Dermis blood vessel endothelial cell (primary cell): ENCODE results near the gene PAXIP1. TPM values are rescaled to one million over a fixed set of nuclear protein-coding genes. Genes with fewer than 3 reads are reported as not detected.
"Not testable (repeated sequence)": the region's sequence is repeated elsewhere in the genome, so short reads cannot be mapped to it uniquely, and the experiment has no call there.

Source experiments
- DNase-seq: peaks from one replicate; pipeline ENCODE4 v3.0.0; 2010
- total RNA-seq: library from RNA; depleted of rRNA; stranded (reverse); fragments of >200 nt; gene quantifications from 2 replicates; pipeline ENCODE4 v1.2.3, GENCODE V29; 2014

PAXIP1 gene, protein sequence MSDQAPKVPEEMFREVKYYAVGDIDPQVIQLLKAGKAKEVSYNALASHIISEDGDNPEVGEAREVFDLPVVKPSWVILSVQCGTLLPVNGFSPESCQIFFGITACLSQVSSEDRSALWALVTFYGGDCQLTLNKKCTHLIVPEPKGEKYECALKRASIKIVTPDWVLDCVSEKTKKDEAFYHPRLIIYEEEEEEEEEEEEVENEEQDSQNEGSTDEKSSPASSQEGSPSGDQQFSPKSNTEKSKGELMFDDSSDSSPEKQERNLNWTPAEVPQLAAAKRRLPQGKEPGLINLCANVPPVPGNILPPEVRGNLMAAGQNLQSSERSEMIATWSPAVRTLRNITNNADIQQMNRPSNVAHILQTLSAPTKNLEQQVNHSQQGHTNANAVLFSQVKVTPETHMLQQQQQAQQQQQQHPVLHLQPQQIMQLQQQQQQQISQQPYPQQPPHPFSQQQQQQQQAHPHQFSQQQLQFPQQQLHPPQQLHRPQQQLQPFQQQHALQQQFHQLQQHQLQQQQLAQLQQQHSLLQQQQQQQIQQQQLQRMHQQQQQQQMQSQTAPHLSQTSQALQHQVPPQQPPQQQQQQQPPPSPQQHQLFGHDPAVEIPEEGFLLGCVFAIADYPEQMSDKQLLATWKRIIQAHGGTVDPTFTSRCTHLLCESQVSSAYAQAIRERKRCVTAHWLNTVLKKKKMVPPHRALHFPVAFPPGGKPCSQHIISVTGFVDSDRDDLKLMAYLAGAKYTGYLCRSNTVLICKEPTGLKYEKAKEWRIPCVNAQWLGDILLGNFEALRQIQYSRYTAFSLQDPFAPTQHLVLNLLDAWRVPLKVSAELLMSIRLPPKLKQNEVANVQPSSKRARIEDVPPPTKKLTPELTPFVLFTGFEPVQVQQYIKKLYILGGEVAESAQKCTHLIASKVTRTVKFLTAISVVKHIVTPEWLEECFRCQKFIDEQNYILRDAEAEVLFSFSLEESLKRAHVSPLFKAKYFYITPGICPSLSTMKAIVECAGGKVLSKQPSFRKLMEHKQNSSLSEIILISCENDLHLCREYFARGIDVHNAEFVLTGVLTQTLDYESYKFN
- 7.1 and 10.1 TPM in 2 replicates for total RNA-seq

DNA sequence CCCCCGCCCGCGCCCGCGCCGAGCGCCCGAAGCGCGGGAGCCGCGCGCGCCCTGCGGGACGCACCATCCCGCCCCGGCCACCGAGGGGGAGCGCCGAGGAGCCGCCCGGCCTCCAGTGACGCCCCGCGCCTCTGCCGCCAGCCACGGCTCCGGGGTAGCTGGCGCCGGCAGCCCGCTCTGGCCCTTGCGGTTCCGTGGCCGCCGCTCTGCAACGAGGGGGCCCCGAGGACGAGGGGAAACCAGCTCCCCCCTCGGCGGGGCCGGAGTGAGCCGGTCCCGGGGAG lies at the start of gene PAXIP1:
TSS of gene PAXIP1 (minus strand) at position 33 of the 284 bp plus-strand sequence. CDS start 195 bp downstream, outside the sequence.
- peak; percentile 61 for DNase-seq

DNA sequence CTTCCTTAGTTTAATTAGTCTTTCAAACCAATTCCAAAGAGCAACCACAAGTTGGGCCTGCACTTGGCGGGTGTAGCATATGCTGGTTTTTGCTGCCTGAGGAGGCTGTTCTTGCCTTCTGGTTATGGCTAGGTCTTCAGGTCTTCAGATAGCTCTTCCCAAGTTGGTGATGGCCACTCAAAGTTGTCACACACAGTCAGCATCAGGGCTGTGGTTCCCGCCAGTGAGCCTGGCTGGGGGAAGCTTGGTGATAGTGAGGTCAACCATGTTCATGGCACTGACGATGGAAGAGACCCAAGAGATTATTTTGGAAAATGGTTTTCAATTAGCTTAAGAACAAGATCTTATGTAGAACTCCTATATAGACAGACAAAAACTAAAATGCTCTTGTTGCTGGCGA lies 48.4 kb upstream of the PAXIP1 start:
- DNase-seq, result no peak

DNA sequence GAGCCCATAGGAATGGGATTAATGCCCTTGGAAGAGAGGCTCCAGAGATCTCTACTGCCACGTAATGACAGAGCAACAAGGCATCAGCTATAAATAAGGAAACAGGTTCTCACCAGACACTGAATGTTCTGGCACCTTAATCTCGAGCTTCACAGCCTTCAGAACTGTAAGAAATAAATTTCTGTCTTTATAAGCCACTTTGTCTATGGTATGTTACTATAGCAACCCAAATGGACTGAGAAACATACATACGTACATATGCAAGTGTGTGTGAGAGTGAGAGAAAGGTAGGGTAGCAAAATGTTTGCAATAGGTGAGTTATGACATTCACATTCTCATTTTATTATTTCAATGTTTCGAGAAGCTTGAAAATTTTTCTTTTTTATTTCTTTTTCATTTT lies 45.1 kb upstream of the PAXIP1 start:
- DNase-seq, result no peak

DNA sequence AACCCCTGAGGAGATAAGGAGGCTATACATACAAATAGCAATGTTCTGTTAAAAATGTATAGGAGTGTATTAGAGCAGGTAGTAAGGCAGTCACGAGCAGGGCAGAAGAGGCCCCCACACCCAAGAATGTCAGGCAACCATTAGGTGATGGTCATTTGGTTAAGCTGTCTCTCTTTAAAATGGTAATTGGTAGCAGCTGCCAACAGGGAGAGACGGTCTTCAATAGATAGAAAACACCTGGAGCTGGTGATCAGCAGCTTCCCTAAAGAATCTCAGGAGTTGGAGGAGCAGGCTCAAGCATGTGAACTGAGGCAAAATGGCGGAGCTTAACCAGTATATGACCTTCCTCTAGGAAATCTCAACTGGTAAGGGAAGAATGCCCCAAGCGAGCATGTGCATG lies 40.8 kb upstream of the PAXIP1 start:
- no peak for DNase-seq

DNA sequence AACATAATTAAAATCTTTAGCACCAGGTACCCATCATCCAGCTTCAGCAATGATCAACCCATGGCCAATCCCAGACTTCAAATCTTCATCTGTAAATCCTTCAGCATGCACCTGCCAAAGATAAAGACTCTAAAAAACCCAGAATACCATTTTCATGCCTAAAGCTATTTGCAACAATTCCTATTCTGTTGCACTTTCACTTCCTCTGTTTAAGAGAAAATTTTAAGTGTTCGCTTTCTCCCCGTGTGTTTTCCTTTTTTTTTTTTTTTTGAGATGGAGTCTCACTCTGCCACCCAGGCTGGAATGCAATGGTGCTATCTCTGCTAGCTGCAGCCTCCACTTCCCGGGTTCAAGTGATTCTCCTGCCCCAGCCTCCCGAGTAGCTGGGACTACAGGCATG lies 35.4 kb upstream of the PAXIP1 start:
- no peak for DNase-seq

DNA sequence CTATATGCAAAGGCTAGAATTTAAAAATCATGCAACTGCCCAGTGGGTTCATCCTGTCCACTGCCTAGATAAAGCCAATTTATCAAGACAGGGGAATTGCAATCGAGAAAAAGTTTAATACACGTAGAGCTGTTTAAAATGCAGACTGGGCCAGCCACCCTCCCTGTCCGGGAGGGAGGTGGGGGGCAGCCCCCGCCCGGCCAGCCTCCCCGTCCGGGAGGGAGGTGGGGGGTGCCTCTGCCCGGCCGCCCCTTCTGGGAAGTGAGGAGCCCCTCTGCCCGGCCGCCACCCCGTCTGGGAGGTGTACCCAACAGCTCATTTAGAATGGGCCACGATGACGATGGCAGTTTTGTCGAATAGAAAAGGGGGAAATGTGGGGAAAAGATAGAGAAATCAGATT lies 31.6 kb upstream of the PAXIP1 start:
- not testable (repeated sequence) for DNase-seq

DNA sequence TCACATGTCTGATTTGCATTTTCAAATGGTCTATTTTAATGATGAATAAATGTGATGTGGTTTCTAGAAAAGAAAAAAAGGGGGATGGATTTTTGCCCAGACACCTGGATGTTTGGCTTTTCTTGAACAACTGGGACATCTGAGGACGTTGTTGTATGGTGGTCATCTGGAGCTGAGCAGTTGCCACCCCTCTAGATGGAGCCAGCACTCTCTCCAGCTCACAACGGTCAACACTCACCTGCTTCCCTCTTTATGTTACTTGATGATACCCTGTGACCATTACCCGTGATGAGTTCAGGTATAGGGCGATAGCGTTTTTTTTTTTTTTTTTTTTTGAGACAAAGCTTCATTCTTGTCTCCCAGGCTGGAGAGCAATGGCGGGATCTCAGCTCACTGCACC lies 30.1 kb upstream of the PAXIP1 start:
- DNase-seq, result no peak

DNA sequence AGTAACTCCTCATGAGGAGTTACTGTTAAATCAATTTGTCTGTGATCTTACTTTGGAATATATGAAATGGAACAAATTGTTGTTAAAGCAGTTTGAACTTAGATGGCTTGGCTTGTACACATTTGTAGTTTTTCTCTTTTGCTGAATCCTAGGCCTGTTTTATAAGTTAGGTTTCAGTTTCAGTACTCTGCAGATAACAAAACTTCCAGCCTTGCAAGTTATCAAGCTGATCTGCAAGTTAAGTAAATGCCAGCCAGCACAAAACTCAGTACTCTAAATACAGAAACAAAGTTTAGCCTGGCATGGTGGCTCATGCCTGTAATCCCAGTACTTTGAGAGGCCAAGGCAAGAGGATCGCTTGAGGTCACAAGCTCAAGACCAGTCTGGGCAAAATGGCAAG lies 25.0 kb upstream of the PAXIP1 start:
- DNase-seq, result no peak

DNA sequence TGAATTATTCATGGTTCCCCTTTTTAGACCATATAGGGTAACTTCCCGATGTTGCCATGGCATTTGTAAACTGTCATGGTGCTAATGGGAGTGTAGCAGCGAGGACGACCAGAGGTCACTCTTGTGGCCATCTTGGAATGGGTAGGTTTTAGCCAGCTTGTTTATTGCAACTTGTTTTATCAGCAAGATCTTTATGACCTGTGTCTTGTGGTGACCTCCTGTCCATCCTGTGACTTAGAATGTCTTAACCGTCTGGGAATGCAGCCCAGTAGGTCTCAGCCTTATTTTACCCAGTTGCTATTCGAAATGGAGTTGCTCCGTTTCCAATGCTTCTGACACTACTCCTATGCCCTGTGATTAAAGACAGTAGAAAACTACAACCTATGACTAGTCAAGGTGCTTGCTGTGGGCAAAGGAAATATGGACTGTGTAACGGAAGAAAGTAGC lies 18.8 kb upstream of the PAXIP1 start:
- no peak for DNase-seq

DNA sequence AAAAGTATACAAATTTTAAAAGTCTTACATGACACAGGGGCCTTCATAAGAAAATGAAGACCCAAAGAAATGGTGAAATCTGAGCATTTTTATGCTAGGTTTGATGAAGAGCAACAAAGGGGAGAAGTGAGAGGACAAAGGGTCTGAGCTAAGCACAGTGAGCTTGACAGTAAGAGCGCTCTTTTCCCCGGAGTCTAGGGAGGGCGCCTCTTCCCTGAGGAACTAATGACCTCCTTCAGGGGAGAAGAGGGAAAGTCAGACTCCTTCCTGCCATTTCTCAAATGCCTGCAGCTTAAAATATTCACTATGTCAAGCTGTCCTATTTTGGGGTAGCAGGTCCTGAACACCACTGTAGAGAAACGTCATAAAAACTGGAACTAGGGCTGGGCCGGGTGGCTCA lies 18.1 kb upstream of the PAXIP1 start:
- DNase-seq, result no peak

DNA sequence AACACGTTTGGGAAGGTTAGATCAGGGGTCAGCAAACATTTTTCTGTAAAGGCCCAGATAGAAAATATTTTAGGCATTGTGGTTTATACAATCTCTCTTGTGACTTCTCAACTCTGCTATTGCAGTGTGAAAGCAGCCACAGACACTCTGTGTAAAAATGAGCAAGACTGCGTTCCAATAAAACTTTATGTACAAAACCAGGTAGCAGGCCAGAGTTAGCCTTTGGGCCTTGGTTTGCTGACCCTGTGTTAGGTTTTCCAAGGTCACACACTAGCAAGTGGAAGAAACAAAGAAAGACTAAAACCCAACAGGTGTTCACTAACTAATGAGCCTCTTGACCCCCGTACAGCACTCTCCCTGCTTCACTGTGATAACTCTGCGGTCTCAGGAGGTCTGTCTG lies 14.9 kb upstream of the PAXIP1 start:
- no peak for DNase-seq

DNA sequence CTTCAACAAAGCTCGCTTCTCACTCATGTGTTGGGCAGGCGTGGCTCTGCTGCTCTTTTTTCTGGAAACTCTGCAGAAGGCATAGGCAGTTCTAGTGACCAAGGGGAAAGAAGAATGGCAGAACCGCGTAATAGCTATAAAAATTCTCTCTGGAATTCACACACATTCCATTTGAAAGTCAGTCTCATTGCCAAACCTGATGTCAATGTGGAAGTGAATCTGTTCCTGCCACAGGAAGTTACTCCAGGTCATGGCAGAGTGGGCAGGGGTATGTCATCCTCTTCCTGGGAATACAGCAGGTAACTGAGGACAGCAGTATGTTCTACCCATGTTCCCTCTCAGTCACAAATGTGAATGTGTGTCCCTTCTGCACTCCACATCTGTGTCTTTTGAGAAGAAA lies 8.2 kb upstream of the PAXIP1 start:
- DNase-seq, result no peak

DNA sequence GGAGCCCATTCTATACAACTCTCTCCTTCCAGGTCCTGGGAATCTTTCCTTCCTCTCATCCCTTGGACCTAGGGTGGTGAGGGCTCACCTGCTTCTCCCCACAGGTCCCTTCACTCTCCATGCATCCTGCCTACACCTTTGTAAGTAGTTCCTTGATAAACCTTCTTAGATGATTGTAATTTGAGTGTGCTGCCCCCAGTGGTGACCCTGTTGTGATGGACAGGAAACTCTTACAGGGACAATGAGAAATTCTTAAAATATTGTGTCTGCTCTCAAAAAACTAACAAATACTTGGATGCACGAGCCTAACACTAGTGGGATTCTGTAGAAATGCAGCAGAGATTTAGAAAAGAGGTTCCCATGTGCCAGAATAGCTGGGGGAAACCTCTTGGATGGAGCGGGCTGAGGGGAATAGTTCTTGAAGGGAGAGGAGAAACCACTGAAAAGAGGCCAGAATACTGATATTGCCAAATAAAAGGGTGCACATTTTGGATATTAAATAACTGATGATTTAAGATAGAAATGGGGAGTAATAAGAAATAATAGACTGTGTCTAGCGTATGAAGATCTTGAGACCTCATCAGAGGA lies 6.7 kb upstream of the PAXIP1 start:
- peak; percentile 40 for DNase-seq

DNA sequence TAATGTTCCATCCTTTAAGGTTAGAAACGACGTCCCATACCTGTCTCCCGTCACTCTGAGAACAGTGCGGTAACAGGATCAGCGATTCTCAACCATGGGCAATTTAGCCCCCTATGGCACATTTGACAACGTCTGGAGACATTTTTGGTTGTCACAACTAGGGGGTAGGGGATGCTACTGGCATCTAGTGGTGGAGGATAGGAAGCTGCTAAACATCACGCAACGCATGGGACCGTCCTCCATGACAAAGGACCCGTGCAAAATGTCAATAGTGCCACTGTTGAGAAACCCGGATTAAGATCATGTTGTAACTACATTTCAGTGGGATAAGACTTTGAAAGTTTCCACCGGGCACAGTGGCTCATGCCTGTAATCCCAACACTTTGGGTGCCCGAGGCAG lies 5.0 kb upstream of the PAXIP1 start:
- peak; percentile 53 for DNase-seq

DNA sequence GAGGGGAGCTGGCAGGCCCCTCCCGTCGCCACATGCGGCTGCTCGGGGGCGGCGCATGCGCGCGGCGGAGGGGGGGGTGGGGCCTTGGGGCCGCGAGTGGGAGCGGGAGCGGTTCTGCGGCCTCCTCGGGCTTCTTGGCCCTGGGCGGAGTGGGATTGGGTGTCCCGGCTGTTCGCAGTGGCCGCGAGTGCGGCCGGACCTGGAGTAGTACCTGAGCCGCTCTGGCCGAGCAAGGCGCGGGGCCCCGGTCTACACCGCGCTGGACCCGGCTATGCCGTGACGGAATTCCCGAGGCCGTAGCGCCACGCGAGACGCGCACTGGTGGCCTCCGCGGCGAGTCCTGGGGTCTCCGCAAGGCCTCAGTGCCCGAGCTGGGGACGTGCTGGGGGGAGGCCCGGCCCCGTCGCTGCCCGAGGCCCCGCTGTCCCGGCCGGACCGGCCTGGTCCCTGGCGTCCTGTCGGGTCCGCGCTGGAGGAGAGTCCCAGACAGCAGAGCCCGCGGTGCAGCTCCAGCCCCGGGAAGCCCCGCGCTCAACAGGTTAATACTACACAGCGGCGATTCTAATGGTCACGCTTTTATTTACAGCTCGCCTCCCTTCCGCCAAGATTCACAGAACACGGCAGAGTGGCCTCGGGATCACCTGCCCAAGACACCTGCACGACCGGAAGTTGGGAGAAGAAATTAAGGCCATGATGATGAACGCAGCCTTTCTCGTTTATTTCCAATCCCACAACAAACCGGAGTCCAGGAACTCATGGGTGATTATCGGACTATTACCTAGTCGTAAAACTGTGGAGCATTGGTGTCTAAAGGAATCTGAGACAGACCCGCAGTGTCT lies 671 bp upstream of the PAXIP1 start:
- DNase-seq, result peak; percentile 83

DNA sequence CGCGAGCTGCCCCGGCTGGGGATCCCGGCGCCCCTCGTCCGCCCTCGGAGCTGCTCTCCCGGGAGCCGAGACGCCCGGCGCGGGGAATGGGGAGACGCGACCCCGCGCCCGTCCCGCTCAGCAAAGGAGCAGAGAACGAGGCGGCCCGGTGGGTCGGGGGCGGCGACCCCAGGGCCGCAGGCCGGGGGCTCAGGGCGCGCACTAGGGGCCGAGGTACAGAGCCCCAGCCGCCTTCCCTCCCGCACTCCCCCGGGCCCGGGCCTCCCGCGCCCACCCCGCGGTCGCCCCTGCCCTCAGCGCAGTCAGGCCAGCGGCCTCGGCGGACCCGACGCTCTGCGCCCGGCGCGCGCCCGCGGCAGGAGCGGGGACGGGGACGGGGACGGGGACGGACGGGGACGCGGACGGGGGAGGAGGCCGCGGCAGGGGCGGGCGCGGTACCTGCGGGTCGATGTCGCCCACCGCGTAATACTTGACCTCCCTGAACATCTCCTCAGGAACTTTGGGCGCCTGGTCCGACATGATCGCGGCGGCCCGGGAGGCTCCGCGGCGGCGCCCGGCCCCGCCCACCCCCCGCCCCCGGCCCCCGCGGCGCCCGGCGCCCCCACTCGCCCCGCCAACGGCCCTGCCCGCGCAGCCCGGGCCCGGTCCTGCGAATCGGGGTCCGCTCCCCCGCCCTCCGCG lies 373 bp downstream of the PAXIP1 start:
- DNase-seq, result peak; percentile 54

DNA sequence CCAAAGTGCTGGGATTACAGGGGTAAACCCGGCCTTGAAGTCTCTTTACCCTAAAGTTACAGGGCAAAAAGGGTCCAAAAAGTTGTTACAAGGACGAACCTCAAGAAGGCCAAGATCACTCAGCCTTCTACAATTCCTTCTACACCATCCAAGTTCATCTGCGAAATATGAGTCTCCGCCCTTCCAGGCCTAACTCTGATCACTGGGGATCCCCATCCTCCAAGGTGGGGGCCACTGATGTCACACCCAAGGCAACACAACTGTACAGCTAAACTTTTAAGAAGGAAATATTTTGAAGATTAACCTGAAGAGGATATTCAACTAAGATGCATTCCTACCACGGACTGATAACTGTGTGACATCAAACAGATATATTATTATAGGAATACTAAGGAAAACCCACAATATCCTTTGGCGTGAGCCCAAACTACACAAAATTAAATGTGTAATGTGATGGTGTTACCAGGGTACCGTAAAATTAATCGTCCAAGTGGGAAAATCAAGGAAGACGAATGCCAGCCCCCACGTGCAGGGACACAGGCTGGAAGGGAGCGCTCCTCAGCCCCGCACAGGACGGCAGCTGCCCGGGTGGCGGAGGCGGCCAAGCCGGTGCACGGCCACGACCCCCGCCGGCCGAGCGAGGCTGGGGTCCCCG lies 1.0 kb downstream of the PAXIP1 start:
- peak; percentile 25 for DNase-seq

DNA sequence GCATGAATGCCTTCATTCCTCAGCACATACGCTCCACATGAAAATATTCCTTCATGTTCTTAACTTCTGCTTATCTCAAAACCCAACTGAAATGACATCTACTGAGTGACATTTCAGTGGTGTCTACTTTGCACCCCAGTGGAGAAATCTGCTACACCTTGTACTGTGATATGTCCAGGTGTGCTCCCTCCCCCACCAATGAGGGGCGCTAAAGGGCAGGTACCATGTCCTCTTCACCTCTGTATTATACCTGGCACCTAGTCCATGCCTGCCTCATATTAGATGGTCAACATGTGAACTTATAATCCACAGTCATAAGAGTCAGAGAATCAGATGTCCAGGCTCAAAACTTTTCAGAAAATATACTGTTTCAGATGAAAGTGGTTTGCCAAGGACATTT lies 2.1 kb downstream of the PAXIP1 start:
- no peak for DNase-seq

DNA sequence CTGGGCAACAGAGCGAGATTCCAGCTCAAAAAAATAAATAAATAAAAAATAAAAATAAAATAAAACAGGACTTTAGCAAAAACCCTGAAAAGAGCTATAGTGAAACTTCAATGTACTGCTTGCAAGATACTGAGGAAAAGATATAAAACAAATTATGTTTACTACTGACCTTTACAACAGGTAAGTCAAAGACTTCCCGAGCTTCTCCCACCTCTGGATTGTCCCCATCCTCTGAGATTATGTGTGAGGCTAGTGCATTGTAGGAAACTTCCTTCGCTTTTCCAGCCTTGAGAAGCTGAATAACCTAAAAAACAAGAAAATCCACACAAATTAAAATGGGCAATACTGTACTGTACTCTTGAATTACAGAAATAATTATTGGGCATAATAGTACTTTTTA lies 4.4 kb downstream of the PAXIP1 start:
- no peak for DNase-seq

DNA sequence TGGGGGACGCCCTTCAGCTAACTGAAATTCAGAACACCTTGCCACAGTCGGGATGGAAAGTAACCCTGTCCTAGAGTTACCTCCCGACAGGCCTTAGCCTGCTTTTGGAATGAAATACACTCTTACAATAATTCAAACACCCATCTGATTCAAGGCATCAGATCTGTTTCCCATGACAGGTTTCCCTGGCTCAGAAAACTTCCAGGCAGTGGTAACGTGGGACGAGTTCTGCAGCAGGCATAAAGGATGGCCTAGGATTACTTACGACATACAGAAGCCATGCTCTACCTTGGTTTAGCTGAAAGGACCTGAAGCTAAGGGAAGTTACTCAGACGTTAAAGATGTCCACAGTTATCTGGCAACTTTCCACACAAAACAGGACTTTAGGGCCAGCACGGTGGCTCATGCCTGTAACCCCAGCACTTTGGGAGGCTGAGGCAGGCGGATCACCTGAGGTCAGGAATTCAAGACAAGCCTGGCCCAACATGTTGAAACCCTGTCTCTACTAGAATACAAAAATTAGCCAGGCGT lies 5.0 kb downstream of the PAXIP1 start:
- DNase-seq, result no peak

DNA sequence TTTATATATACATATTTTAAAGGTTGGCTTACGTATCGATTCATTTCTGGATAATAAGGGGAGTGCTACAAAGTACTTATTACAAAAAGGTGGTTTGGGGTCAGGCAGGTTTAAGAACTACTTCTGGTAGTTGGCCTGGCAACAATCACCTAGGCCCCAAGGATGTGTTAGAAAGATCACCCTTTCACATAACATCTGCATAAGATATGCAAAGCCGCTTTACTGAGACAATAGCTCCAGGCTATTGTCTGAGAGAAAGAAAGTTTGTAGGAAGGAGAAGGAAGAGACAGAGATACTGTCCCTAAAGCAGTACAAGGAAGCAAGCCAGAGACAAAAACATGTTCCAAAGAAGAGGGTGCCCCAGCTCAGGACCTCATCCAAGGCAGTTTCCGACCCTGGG lies 6.2 kb downstream of the PAXIP1 start:
- DNase-seq, result no peak
